SK-N-SH (cell line): Measurements from ENCODE around the gene ZNRD2. TPM values are rescaled to one million over a fixed set of nuclear protein-coding genes. Genes with fewer than 3 reads are reported as not detected.
A peak's percentile ranks its signal among the peaks of the same experiment; 100 is the strongest.

Experiments
- CTCF ChIA-PET: fragments of 300-600, 350-600 bp; formaldehyde crosslinking; extraction: SDS; loops from one replicate; lab custom pipeline; 2021; lab: Yijun Ruan, JAX
- POLR2A ChIA-PET: fragments of 350-600 bp; sonication (Branson Sonifier 250); formaldehyde crosslinking; extraction: SDS; loops from one replicate; lab custom pipeline; 2020; ENCODE audit warnings: antibody characterized with exemption, inconsistent platforms; lab: Yijun Ruan, JAX
- DNase-seq: peaks from one replicate; pipeline ENCODE4 v3.0.0; 2012
- H2AFZ ChIP-seq: fragments of 200-600 bp; sonication (generic); 2 replicates; pipeline ENCODE4 v1.8.1; 2016; ENCODE audit warnings: antibody characterized with exemption, mild to moderate bottlenecking, low read depth
- H3F3A ChIP-seq: fragments of 200-600 bp; sonication (generic); replicated peaks from 2 replicates; pipeline ENCODE3; 2016; ENCODE audit warnings: antibody characterized with exemption, mild to moderate bottlenecking; ENCODE audit not compliant: insufficient read depth
- H3K27ac ChIP-seq, 2 experiments: fragments of 200-500 bp in 1 of 2; fragments of 200-600 bp in 1 of 2; sonication (Bioruptor generic) in 1 of 2; sonication (generic), shearing (Covaris generic) in 1 of 2; 2 replicates each; pipeline versions ENCODE4 v1.5.1 to v1.6.1; 2014 to 2016; ENCODE audit warnings: low read depth in 2 of 2, inconsistent platforms in 1 of 2, low read length in 1 of 2, mild to moderate bottlenecking in 1 of 2, mixed read lengths in 1 of 2
- H3K27me3 ChIP-seq: fragments of 200-600 bp; sonication (generic), shearing (Covaris generic); 2 replicates; pipeline ENCODE4 v1.6.1; 2016; ENCODE audit warnings: mixed run types; ENCODE audit not compliant: insufficient read depth
- H3K36me3 ChIP-seq, 2 experiments: fragments of 200-500 bp in 1 of 2; fragments of 200-600 bp in 1 of 2; sonication (Bioruptor generic) in 1 of 2; sonication (generic) in 1 of 2; replicated peaks in 1 of 2; 2 replicates each; pipeline versions ENCODE3 to v1.5.1; 2014 to 2016; ENCODE audit warnings: low read length in 1 of 2, mild to moderate bottlenecking in 1 of 2; ENCODE audit not compliant: insufficient read depth in 2 of 2, control insufficient read depth in 1 of 2
- H3K4me1 ChIP-seq, 2 experiments: fragments of 200-500 bp in 1 of 2; fragments of 200-600 bp in 1 of 2; sonication (Bioruptor generic) in 1 of 2; sonication (generic), shearing (Covaris generic) in 1 of 2; 2 replicates each; pipeline versions ENCODE4 v1.5.1 to v1.6.1; 2014 to 2016; ENCODE audit warnings: low read depth in 1 of 2, low read length in 1 of 2, mixed run types in 1 of 2; ENCODE audit not compliant: insufficient read depth in 2 of 2, control insufficient read depth in 1 of 2
- H3K4me2 ChIP-seq: fragments of 200-600 bp; sonication (generic), shearing (Covaris generic); 2 replicates; pipeline ENCODE4 v1.6.1; 2017; ENCODE audit warnings: mixed run types
- H3K4me3 ChIP-seq, 2 experiments: fragments of 200-500 bp in 1 of 2; fragments of 200-600 bp in 1 of 2; sonication (Bioruptor generic) in 1 of 2; sonication (generic), shearing (Covaris generic) in 1 of 2; 2 replicates each; pipeline versions ENCODE4 v1.5.1 to v1.8.1; 2014 to 2016; ENCODE audit warnings: low read depth in 2 of 2, inconsistent platforms in 1 of 2, low read length in 1 of 2, mild to moderate bottlenecking in 1 of 2, mixed read lengths in 1 of 2, moderate library complexity in 1 of 2
- H3K79me2 ChIP-seq: fragments of 200-600 bp; sonication (generic); 2 replicates; pipeline ENCODE4 v1.8.1; 2017; ENCODE audit warnings: mild to moderate bottlenecking; ENCODE audit not compliant: insufficient read depth
- H3K9ac ChIP-seq: fragments of 200-600 bp; sonication (generic); 2 replicates; pipeline ENCODE4 v1.6.1; 2017; ENCODE audit warnings: mixed run types
- H3K9me2 ChIP-seq: fragments of 200-600 bp; sonication (generic); 2 replicates; pipeline ENCODE4 v1.6.1; 2017; ENCODE audit warnings: mixed run types
- H3K9me3 ChIP-seq: fragments of 200-600 bp; sonication (generic); 2 replicates; pipeline ENCODE4 v1.6.1; 2017; ENCODE audit warnings: mixed run types, mild to moderate bottlenecking, moderate library complexity
- H4K20me1 ChIP-seq: fragments of 200-600 bp; sonication (generic); 2 replicates; pipeline ENCODE4 v1.6.1; 2017; ENCODE audit warnings: mild to moderate bottlenecking, mixed run types; ENCODE audit not compliant: insufficient read depth
- CTCF ChIP-seq: fragments of 200-600 bp; sonication (generic); IDR thresholded peaks from 2 replicates; pipeline ENCODE4 v1.6.1; 2017; ENCODE audit warnings: antibody characterized with exemption, mild to moderate bottlenecking, moderate library complexity
- FOXJ3 ChIP-seq: sonication (generic); formaldehyde crosslinking; IDR thresholded peaks from 2 replicates; pipeline ENCODE4 v1.5.1; 2020; ENCODE audit warnings: mild to moderate bottlenecking, missing genetic modification reagents
- GATA2 ChIP-seq: sonication (generic); formaldehyde crosslinking; IDR thresholded peaks from 2 replicates; pipeline ENCODE4 v1.5.0; 2020; ENCODE audit warnings: mild to moderate bottlenecking, missing genetic modification reagents
- MEF2A ChIP-seq: IDR thresholded peaks from 2 replicates; pipeline ENCODE4 v1.4.0; 2012; ENCODE audit warnings: low read depth, borderline replicate concordance
- MXI1 ChIP-seq: IDR thresholded peaks from 2 replicates; pipeline ENCODE4 v1.6.1; 2012; ENCODE audit warnings: mild to moderate bottlenecking, low read depth, low read length, improper control_type of control experiment
- PBX3 ChIP-seq: IDR thresholded peaks from 2 replicates; pipeline ENCODE4; 2012
- RAD21 ChIP-seq: IDR thresholded peaks from 2 replicates; pipeline ENCODE4 v1.6.1; 2012; ENCODE audit warnings: mild to moderate bottlenecking, low read length
- RXRA ChIP-seq: IDR thresholded peaks from 2 replicates; pipeline ENCODE4 v1.4.0; 2012; ENCODE audit warnings: low read depth, mild to moderate bottlenecking, borderline replicate concordance
- SIN3A ChIP-seq: IDR thresholded peaks from 2 replicates; pipeline ENCODE4 v1.6.1; 2012; ENCODE audit warnings: low read depth, mild to moderate bottlenecking, low read length, moderate library complexity, borderline replicate concordance
- SMC3 ChIP-seq: IDR thresholded peaks from 2 replicates; pipeline ENCODE4 v1.6.1; 2012; ENCODE audit warnings: low read depth, low read length, improper control_type of control experiment
- ZBTB33 ChIP-seq: IDR thresholded peaks from 2 replicates; pipeline ENCODE4 v1.4.0; 2012; ENCODE audit warnings: low read depth, borderline replicate concordance
- WGBS: methylation state at CpG from one replicate; pipeline ENCODE4 v1.1.6; 2017; ENCODE audit warnings: low lambda C conversion rate; 5-methylcytosine and 5-hydroxymethylcytosine counted together
- polyA plus RNA-seq, 3 experiments: library from polyadenylated mRNA; depleted of rRNA; stranded (reverse); fragments of >200 nt; gene quantifications; 2 replicates each; pipeline ENCODE4 v1.2.3, GENCODE V29; 2012

ZNRD2 gene
- polyA plus RNA-seq, 1 of the 3 experiments (the other 2 are of a cell fraction): 78.1 TPM

- no peak overlapping the region for H3K4me2 ChIP-seq
- no peak overlapping the region for H3K4me3 ChIP-seq
- H4K20me1 ChIP-seq: 0 out of 2 replicates have a peak, but pooled peaks cover 7% of the 10 kb centered on the region
- no peaks in the 10 kb centered on the region for H3K9me3 ChIP-seq
- H3K27me3 ChIP-seq: no peaks in the 10 kb centered on the region
- peaks cover 29 to 58% of the 10 kb centered on the region in 2 experiments for H3K36me3 ChIP-seq
- no peaks in the 10 kb centered on the region for H3F3A ChIP-seq
- H2AFZ ChIP-seq: no peak overlapping the region
- H3K4me1 ChIP-seq: peaks cover 0 to 4% of the 10 kb centered on the region in 2 experiments; a peak in 1 of 4 replicates
- ChIA-PET POLR2A (no interaction called here), CTCF (interaction anchor here (1.2 to 6.4 kb wide), 4 partner anchors 7 to 24 kb away, joined by 3 to 88 read pairs (median 4); partner anchors contain the start of gene ZNRD2)
- H3K9ac ChIP-seq: no peak overlapping the region
- TF ChIP-seq SIN3A (no peak), MEF2A (no peak), ZBTB33 (no peak), GATA2 (CRISPR knock-in tag) (no peak), PBX3 (no peak), SMC3 (no peak), MXI1 (no peak), FOXJ3 (CRISPR knock-in tag) (no peak)
- DNase-seq: no peak
- no peaks in the 10 kb centered on the region for H3K9me2 ChIP-seq
- 95% methylated on average over 3 of the region's 3 CpGs for WGBS
- H3K79me2 ChIP-seq: peaks cover 16% of the 10 kb centered on the region
- H3K27ac ChIP-seq: no peak overlapping the region
Measured at GRCh38 chr11:65549096-65549495, 21.2 kb upstream of the ZNRD2 start.

GRCh38 chr11:65551572-65552387 is 18.5 kb upstream of the ZNRD2 start:
- WGBS: 72% methylated on average over 5 of the region's 17 CpGs
- peaks cover 43% of the 10 kb centered on the region for H3K79me2 ChIP-seq
- no peaks in the 10 kb centered on the region for H3K27me3 ChIP-seq
- peak; percentile 85 for DNase-seq
- H4K20me1 ChIP-seq: peaks cover 21% of the 10 kb centered on the region
- H3F3A ChIP-seq: no peaks in the 10 kb centered on the region
- H3K9ac ChIP-seq: no peak overlapping the region
- CTCF ChIA-PET: interaction anchor here (0.6 to 6.4 kb wide), 17 partner anchors 9 to 231 kb away, joined by 3 to 88 read pairs (median 4); partner anchors contain the start of genes FAM89B, KCNK7 and ZNRD2
- no peak overlapping the region for H3K4me2 ChIP-seq
- H3K9me2 ChIP-seq: no peaks in the 10 kb centered on the region
- H3K4me1 ChIP-seq: peaks cover 16 to 27% of the 10 kb centered on the region in 2 experiments; a peak in 3 of 4 replicates
- peaks cover 29 to 42% of the 10 kb centered on the region in 2 experiments for H3K36me3 ChIP-seq
- no peaks in the 10 kb centered on the region for H3K9me3 ChIP-seq
- POLR2A ChIA-PET: interaction anchor here (0.8 to 1.1 kb wide), 2 partner anchors 11 to 22 kb away, joined by 3 read pairs; no protein-coding TSS in a partner anchor
- H2AFZ ChIP-seq: no peak overlapping the region
- H3K27ac ChIP-seq: no peak overlapping the region
- TF ChIP-seq CTCF (peak; percentile 62), RAD21 (peak; percentile 43), RXRA (no peak), SMC3 (peak; percentile 31; the same call in 1 of the 2 replicates)
- H3K4me3 ChIP-seq: no peak overlapping the region
